Spleen (tissue), 11 donors: ENCODE data around the gene FEN1. TPM values are rescaled to one million over a fixed set of nuclear protein-coding genes. Genes with fewer than 3 reads are reported as not detected.
A peak's percentile ranks its signal among the peaks of the same experiment; 100 is the strongest.

Experiments used
- DNase-seq: peaks from one replicate; pipeline ENCODE4 v3.0.0-alpha.2; 2020
- H3K27ac ChIP-seq, 8 donors: fragments of 200-600 bp; sonication (generic) in 7 of 8; 1 replicate in 4 of 8; 2 replicates in 4 of 8; pipeline versions ENCODE4 v1.5.0 to v1.8.0; 2016 to 2021; ENCODE audit warnings: inconsistent platforms in 4 of 8, mild to moderate bottlenecking in 4 of 8, moderate library complexity in 1 of 8
- H3K27me3 ChIP-seq, 7 donors: fragments of 200-600 bp; sonication (generic) in 6 of 7; replicated peaks in 1 of 7; 1 replicate in 4 of 7; 2 replicates in 3 of 7; pipeline versions ENCODE4 v1.5.0 to v1.8.0; 2016 to 2021; ENCODE audit warnings: inconsistent platforms in 3 of 7, mild to moderate bottlenecking in 1 of 7
- H3K36me3 ChIP-seq, 6 donors: fragments of 200-600 bp; sonication (generic) in 5 of 6; 1 replicate in 4 of 6; 2 replicates in 2 of 6; pipeline versions ENCODE4 v1.5.0 to v1.8.0; 2016 to 2021; ENCODE audit warnings: inconsistent platforms in 2 of 6
- H3K4me1 ChIP-seq, 6 donors: fragments of 200-600 bp; sonication (generic) in 5 of 6; 1 replicate in 3 of 6; 2 replicates in 3 of 6; pipeline versions ENCODE4 v1.5.0 to v1.8.0; 2016 to 2021; ENCODE audit warnings: inconsistent platforms in 3 of 6
- H3K4me3 ChIP-seq, 8 donors: fragments of 200-600 bp; sonication (generic) in 7 of 8; 1 replicate in 4 of 8; 2 replicates in 4 of 8; pipeline versions ENCODE4 v1.5.0 to v1.8.0; 2016 to 2021; ENCODE audit warnings: inconsistent platforms in 4 of 8, mild to moderate bottlenecking in 4 of 8, moderate library complexity in 2 of 8
- H3K9me3 ChIP-seq, 8 donors: fragments of 200-600 bp; sonication (generic) in 7 of 8; 1 replicate in 4 of 8; 2 replicates in 4 of 8; pipeline versions ENCODE4 v1.5.0 to v1.8.0; 2016 to 2021; ENCODE audit warnings: inconsistent platforms in 4 of 8
- POLR2A ChIP-seq, 3 donors: fragments of 450-650 bp; IDR thresholded peaks; one replicate each; pipeline ENCODE4 v1.5.1; 2017; ENCODE audit warnings: antibody characterized with exemption in 3 of 3, mild to moderate bottlenecking in 1 of 3
- POLR2AphosphoS5 ChIP-seq, 3 donors: sonication (generic); formaldehyde crosslinking; IDR thresholded peaks; one replicate each; pipeline ENCODE4 v1.5.1; 2017; ENCODE audit warnings: antibody characterized with exemption in 3 of 3
- WGBS, 5 donors: extraction: QIAGEN DNeasy Blood & Tissue Kit in 3 of 5; methylation state at CpG; one replicate each; pipeline versions ENCODE4 v1.1.5 to v1.1.7; 2013 to 2018; 5-methylcytosine and 5-hydroxymethylcytosine counted together
- intact Hi-C: fragments of 100-400 bp; cut with DNase I; formaldehyde crosslinking; loops from one replicate; pipeline ENCODE4 v1.15.0; 2023; ENCODE audit warnings: low total_unique reads
- polyA plus RNA-seq, 3 donors: library from polyadenylated mRNA; stranded (reverse); fragments of 200-250 nt; gene quantifications; one replicate each; pipeline ENCODE4 v1.2.1, GENCODE V29; 2013
- total RNA-seq, 7 donors: library from RNA; depleted of rRNA in 3 of 7; stranded (reverse); fragments of >200 nt in 3 of 7; fragmentation: NEBNext Ultra II Directional in 4 of 7; extraction: Animal tissue kit (Norgen Biotek cat#: 25700) in 4 of 7; gene quantifications; one replicate each; pipeline versions ENCODE4 v1.1.0 to v1.2.1, GENCODE V29; 2016 to 2021
- TF ChIP-seq, protein P1 (sequence below), 11 experiments: fragments of 200-600 bp in 7 of 11; fragments of 450-650 bp in 4 of 11; sonication (generic) in 4 of 11; IDR thresholded peaks in 8 of 11; conservative IDR thresholded peaks in 3 of 11; 1 replicate in 7 of 11; 2 replicates in 4 of 11; pipeline versions ENCODE4 v1.4.0 to v1.8.0; 2016 to 2021; ENCODE audit warnings: antibody characterized with exemption in 11 of 11, inconsistent platforms in 4 of 11, mild to moderate bottlenecking in 1 of 11
- donor health status: healthy with polysubstance abuse.
- donor health status: DM: no; HTN: no; CAD: no; lungs with moderate emphysema.
- donor health status: DM: no; HTN: no; CAD: no.
- donor health status: Bipolar disorder and iron deficiency.
- donor health status: healthy.
- donor health status: DM: no; HTN: no; CAD: no.
- donor health status: DM: yes; HTN: yes; CAD: no.

The FEN1 gene
- total and polyA plus RNA-seq, 10 donors: 7.3 to 17.2 (median 14.8) TPM

DNA sequence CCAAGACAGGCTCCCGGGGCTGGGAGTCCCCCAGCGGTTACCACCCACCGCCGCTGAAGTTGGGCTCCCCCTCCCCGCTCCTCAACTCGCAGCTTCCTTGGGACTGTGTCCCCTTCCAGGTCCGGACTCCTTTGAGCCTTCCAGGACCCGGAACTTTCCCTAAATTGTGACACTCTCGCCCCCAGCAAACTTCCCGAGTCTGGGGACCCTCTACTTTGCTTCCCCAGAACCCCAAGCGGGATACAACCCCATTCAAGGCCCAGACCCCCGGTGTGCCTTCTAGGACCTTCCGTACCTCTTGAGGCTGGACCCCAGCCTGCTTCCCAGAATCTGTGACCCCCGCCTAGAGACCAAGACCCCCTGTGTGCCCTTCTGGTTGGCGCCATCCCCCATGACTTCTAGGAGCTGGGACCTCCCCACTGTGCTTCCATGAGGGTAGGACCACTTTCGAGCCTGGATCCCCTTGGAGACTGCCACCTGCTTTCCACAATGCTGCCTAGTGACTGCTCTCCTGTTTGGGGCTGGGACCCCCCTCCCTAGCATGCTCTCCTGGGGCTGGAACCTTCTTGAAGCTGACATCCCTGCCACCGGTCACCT, 39.7 kb upstream of the FEN1 start:
- no peak for DNase-seq
- intact Hi-C loops: no loop called here
- Histone ChIP-seq H3K9me3 (no peaks in the 10 kb centered on the region), H3K4me1 (peaks cover 0 to 24% (median 15%) of the 10 kb centered on the region in 6 donors), H3K36me3 (no peaks in the 10 kb centered on the region), H3K4me3 (peak overlapping the region in 7 of 8 donors; percentile 15 to 68 (median 28)), H3K27me3 (peaks cover 0 to 55% (median 14%) of the 10 kb centered on the region in 7 donors), H3K27ac (no peak overlapping the region)
- TF ChIP-seq POLR2AphosphoS5 (IDR thresholded peaks at IDR 0.05) (no peak), POLR2A (IDR thresholded peaks at IDR 0.05) (no peak)
- TF ChIP-seq, protein P1, sequence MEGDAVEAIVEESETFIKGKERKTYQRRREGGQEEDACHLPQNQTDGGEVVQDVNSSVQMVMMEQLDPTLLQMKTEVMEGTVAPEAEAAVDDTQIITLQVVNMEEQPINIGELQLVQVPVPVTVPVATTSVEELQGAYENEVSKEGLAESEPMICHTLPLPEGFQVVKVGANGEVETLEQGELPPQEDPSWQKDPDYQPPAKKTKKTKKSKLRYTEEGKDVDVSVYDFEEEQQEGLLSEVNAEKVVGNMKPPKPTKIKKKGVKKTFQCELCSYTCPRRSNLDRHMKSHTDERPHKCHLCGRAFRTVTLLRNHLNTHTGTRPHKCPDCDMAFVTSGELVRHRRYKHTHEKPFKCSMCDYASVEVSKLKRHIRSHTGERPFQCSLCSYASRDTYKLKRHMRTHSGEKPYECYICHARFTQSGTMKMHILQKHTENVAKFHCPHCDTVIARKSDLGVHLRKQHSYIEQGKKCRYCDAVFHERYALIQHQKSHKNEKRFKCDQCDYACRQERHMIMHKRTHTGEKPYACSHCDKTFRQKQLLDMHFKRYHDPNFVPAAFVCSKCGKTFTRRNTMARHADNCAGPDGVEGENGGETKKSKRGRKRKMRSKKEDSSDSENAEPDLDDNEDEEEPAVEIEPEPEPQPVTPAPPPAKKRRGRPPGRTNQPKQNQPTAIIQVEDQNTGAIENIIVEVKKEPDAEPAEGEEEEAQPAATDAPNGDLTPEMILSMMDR (IDR thresholded peaks at IDR 0.05 in 8 of 11, conservative IDR thresholded peaks at IDR 0.05 in 3 of 11): no peak
- 40 to 50% (median 42%) methylated on average over 17 of the region's 17 CpGs for WGBS, 5 donors

DNA sequence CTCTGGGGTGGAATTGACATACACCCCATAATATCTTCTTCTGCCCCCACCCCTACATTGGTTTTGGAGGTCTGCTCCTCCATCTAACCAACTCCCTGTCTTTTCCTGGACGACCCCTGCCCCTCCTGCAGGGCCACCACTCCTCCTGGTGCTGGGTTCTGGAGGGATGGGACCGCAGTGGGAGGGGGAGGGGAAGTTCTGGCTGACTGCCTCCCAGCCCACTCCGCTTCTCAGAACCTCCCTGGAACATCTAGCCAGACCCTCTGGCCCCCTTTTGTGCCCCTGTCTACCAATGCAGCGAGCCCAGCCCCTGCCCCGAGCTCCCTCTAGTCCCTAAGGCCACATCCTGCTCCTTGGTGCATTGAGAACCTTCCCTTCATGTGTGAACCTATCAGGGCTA, 39.0 kb upstream of the FEN1 start:
- intact Hi-C loops: no loop called here
- 81 to 92% (median 86%) methylated on average over 2 to 5 of the region's 5 CpGs for WGBS, 5 donors
- Histone ChIP-seq H3K36me3 (no peaks in the 10 kb centered on the region), H3K4me1 (peaks cover 0 to 22% (median 14%) of the 10 kb centered on the region in 6 donors), H3K4me3 (no peak overlapping the region), H3K27me3 (peaks cover 0 to 49% (median 14%) of the 10 kb centered on the region in 7 donors), H3K27ac (no peak overlapping the region), H3K9me3 (no peaks in the 10 kb centered on the region)
- no peak for TF ChIP-seq POLR2A (IDR thresholded peaks at IDR 0.05)
- TF ChIP-seq, protein P1 (IDR thresholded peaks at IDR 0.05 in 8 of 11, conservative IDR thresholded peaks at IDR 0.05 in 3 of 11): no peak
- TF ChIP-seq POLR2AphosphoS5 (IDR thresholded peaks at IDR 0.05): no peak
- no peak for DNase-seq

DNA sequence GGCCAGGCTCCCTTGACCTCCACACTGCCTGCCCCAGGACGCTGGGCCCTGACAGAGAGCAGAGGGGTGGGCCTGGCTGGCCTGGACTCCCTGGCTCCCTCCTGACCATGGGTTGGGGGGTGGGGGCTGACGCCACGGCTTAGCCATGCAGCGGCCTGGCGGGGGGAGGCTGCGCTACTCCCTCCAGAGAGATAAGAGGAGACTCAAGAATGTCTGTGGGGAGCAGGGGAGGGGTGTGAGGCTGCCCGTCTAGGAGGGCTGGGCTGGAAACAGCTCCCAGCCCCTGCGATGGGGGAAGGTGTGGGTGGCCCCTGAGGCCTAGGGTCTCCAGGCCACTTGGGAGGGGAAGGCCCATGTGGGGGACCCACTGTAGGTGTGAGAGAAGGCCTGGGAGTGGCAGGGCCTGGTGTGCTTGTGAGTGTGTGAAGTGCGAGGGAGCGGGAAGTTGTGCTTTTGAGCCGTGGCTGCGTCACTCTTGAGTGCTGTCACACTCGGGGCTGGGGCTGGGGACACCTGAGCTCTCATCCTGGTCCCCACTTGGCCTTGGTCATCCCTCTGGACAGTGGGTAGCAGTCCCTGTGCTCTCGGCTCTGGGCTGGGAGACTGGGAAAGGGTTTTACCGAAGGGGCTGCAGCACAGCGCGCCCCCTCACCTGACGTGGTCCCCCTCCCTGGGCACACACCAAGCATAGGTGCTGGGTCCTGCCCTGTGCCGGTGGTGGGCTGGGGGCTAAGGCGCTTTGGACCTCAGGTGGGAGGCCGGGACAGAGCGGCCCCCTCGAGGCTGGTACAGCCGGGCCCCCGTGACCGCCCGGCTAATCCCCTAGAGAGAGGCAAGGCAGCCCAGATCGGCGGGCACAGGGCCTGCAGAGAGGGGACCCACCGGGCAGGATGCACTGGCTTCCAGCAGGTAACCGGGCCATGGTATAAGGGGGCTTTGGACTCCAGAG, 37.9 kb upstream of the FEN1 start:
- intact Hi-C loops: no loop called here
- WGBS, 5 donors: 83 to 93% (median 88%) methylated on average over 14 to 31 of the region's 31 CpGs

More for the DNA sequence above, 37.9 kb upstream of the FEN1 start:
- DNase-seq: no peak
- no peaks in the 10 kb centered on the region for H3K9me3 ChIP-seq
- no peak overlapping the region for H3K4me3 ChIP-seq
- TF ChIP-seq, protein P1 (IDR thresholded peaks at IDR 0.05 in 8 of 11, conservative IDR thresholded peaks at IDR 0.05 in 3 of 11): no peak
- TF ChIP-seq POLR2AphosphoS5 (IDR thresholded peaks at IDR 0.05) (no peak), POLR2A (IDR thresholded peaks at IDR 0.05) (no peak)
- H3K27ac ChIP-seq: no peak overlapping the region
- peaks cover 0 to 39% (median 14%) of the 10 kb centered on the region in 7 donors for H3K27me3 ChIP-seq
- peaks cover 0 to 22% (median 14%) of the 10 kb centered on the region in 6 donors for H3K4me1 ChIP-seq
- H3K36me3 ChIP-seq: no peaks in the 10 kb centered on the region
